ENCODE data around the gene WDR43.
A peak's percentile ranks its signal among the peaks of the same experiment; 100 is the strongest.

WDR43 gene

GRCh38 chr2:28894470-28895188 lies at the start of gene WDR43:
Gene WDR43, plus strand, starts transcription at chr2:28894667. Its CDS starts 32 bp downstream, at chr2:28894699.
- DNase-seq, result peak; percentile 98

- no peak for DNase-seq
These were observed 39.3 kb upstream of the WDR43 start for GRCh38 chr2:28855193-28855592.

- no peak for DNase-seq
These were observed 38.5 kb upstream of the WDR43 start for GRCh38 chr2:28855977-28856376.

- no peak for DNase-seq
These were observed 25.9 kb upstream of the WDR43 start for GRCh38 chr2:28868611-28869010.

- no peak for DNase-seq
These were observed 24.8 kb upstream of the WDR43 start for GRCh38 chr2:28869494-28870145.

GRCh38 chr2:28870146-28870891 lies 24.1 kb upstream of the WDR43 start, which contains the start of gene TRMT61B:
Gene TRMT61B, minus strand, starts transcription at chr2:28870309. Its CDS starts 32 bp downstream, at chr2:28870277.
- peak; percentile 98 for DNase-seq

GRCh38 chr2:28871620-28872019 lies 22.8 kb upstream of the WDR43 start:
- no peak for DNase-seq

- no peak for DNase-seq
These were observed 14.3 kb upstream of the WDR43 start for GRCh38 chr2:28880193-28880592.

GRCh38 chr2:28893488-28893887 lies 979 bp upstream of the WDR43 start:
- DNase-seq, result no peak

GRCh38 chr2:28895189-28895893 lies 874 bp downstream of the WDR43 start:
- peak; percentile 52 for DNase-seq

GRCh38 chr2:28896906-28897305 lies 2.4 kb downstream of the WDR43 start:
- no peak for DNase-seq

- no peak for DNase-seq
These were observed 3.6 kb downstream of the WDR43 start for GRCh38 chr2:28898048-28898447.

GRCh38 chr2:28901202-28901601 lies 6.7 kb downstream of the WDR43 start:
- no peak for DNase-seq

GRCh38 chr2:28901841-28902240 lies 7.4 kb downstream of the WDR43 start:
- no peak for DNase-seq

- DNase-seq, result no peak
These were observed 8.1 kb downstream of the WDR43 start for GRCh38 chr2:28902584-28902983.

GRCh38 chr2:28904295-28904694 lies 9.8 kb downstream of the WDR43 start:
- DNase-seq, result no peak

GRCh38 chr2:28904802-28905457 lies 10.5 kb downstream of the WDR43 start:
- DNase-seq, result no peak

GRCh38 chr2:28905533-28905932 lies 11.1 kb downstream of the WDR43 start:
- DNase-seq, result no peak

- DNase-seq, result no peak
These were observed 11.9 kb downstream of the WDR43 start for GRCh38 chr2:28906376-28906775.

GRCh38 chr2:28906821-28907220 lies 12.4 kb downstream of the WDR43 start:
- no peak for DNase-seq

GRCh38 chr2:28908172-28908571 lies 13.7 kb downstream of the WDR43 start:
- no peak for DNase-seq

GRCh38 chr2:28909655-28910353 lies 15.3 kb downstream of the WDR43 start:
- DNase-seq, result no peak
